Nephron (organoid): ENCODE measurements around the gene CEACAM8.
A peak's percentile ranks its signal among the peaks of the same experiment; 100 is the strongest.

Experiments
- H3K27ac Mint-ChIP-seq, 3 experiments: 2 replicates each; pipeline ENCODE4 v1.8.0; 2020; ENCODE audit warnings: mixed read lengths in 3 of 3, mild to moderate bottlenecking in 2 of 3, moderate library complexity in 1 of 3
- H3K27me3 Mint-ChIP-seq: 2 replicates; pipeline ENCODE4 v1.8.0; 2021; ENCODE audit warnings: low read depth, mild to moderate bottlenecking, moderate library complexity, mixed read lengths
- H3K36me3 Mint-ChIP-seq: 2 replicates; pipeline ENCODE4 v1.8.0; 2020; ENCODE audit warnings: low read depth, mixed read lengths
- H3K4me1 Mint-ChIP-seq: 2 replicates; pipeline ENCODE4 v1.8.0; 2020; ENCODE audit warnings: mixed read lengths
- H3K4me3 Mint-ChIP-seq, 3 experiments: 2 replicates each; pipeline ENCODE4 v1.8.0; 2020; ENCODE audit warnings: mild to moderate bottlenecking in 3 of 3, mixed read lengths in 3 of 3, moderate library complexity in 2 of 3
- H3K9me3 Mint-ChIP-seq: 2 replicates; pipeline ENCODE4 v1.8.0; 2020; ENCODE audit warnings: mixed read lengths
- CTCF ChIP-seq, 3 experiments: fragments of 200-600 bp; sonication (generic); IDR thresholded peaks; one replicate each; pipeline ENCODE4 v1.5.0; 2021; ENCODE audit warnings: antibody characterized with exemption in 3 of 3; ENCODE audit not compliant: unreplicated experiment in 3 of 3

Gene CEACAM8

DNA sequence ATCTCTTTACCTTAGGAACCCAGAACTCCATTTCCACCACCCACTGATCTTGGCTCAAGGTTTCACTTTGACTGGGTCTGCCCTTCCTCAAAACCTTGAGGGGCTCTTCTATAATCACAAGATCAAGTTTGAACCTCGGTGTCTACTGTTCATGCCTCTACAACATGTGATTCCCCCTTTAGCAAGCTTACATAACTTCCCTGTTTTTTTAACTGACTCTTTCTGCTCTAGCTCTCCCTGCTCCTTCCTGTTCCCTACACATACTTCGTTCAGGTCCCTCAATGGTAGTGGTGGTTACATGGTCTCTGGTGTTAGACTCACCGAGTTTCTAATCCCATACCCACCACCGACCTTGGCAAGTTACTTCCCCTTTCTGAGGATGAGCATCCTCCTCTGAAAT, 26.7 kb downstream of the CEACAM8 start:
- Mint-ChIP-seq H3K27ac (no peak overlapping the region), H3K9me3 (no peaks in the 10 kb centered on the region), H3K27me3 (peaks cover 24% of the 10 kb centered on the region), H3K36me3 (no peaks in the 10 kb centered on the region), H3K4me1 (peaks cover 17% of the 10 kb centered on the region), H3K4me3 (no peak overlapping the region)
- TF ChIP-seq CTCF (IDR thresholded peaks at IDR 0.05; ENCODE audit: unreplicated experiment in 3 of 3) = no peak

- Mint-ChIP-seq H3K9me3 (no peaks in the 10 kb centered on the region), H3K27ac (no peak overlapping the region), H3K4me1 (peaks cover 17% of the 10 kb centered on the region), H3K4me3 (no peak overlapping the region), H3K27me3 (peaks cover 24% of the 10 kb centered on the region), H3K36me3 (no peaks in the 10 kb centered on the region)
- no peak for TF ChIP-seq CTCF (IDR thresholded peaks at IDR 0.05; ENCODE audit: unreplicated experiment in 3 of 3)
Measured at GRCh38 chr19:42567567-42567966, 27.2 kb downstream of the CEACAM8 start.

DNA sequence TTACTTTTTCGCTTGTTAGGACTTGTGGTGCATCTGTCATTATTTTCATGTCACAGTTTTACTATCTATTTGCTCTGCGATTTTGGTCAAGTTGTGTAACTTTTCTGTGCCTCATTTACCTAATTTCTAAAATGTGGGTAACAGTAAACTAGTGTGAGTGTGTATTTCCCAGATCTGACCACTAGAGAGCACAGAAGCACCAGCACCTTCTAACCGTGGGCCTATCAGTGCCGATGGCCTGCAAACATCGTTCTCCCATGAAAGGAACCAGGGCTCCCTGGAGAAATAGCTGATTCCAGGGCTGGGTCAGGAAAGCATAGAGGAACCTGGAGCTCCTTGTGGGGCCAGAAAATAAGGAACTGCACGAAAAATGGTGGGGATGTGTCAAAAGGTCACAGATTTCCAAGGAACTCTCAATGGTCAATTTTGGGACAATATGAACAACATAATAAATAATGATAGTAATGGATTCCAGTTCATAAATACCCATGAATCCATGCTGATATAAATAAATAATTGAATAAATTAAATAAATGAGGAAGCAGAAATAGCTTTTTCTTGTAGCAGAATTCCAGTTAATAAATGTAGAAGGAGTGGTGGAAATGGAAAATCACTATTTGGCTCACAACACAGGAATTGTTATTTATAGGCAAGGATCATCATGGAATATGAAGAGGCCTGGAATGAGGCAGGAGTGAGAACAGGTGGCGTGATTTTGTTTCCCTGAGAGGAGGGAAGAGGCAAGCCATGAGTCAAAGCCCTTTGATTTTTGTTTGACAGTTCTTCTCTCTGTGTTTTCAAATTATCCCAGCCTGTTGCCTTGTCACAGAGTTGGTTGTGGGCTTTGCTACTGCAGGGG, 31.1 kb downstream of the CEACAM8 start:
- no peaks in the 10 kb centered on the region for H3K36me3 Mint-ChIP-seq
- peaks cover 24% of the 10 kb centered on the region for H3K27me3 Mint-ChIP-seq
- TF ChIP-seq CTCF (IDR thresholded peaks at IDR 0.05; ENCODE audit: unreplicated experiment in 3 of 3) = peak; percentile 56 to 65 (median 57)
- no peak overlapping the region for H3K4me3 Mint-ChIP-seq
- H3K4me1 Mint-ChIP-seq = peaks cover 17% of the 10 kb centered on the region
- H3K9me3 Mint-ChIP-seq = no peaks in the 10 kb centered on the region
- no peak overlapping the region for H3K27ac Mint-ChIP-seq

- Mint-ChIP-seq H3K4me1 (peaks cover 17% of the 10 kb centered on the region), H3K27ac (no peak overlapping the region), H3K9me3 (no peaks in the 10 kb centered on the region), H3K36me3 (no peaks in the 10 kb centered on the region), H3K27me3 (peaks cover 24% of the 10 kb centered on the region), H3K4me3 (no peak overlapping the region)
- no peak for TF ChIP-seq CTCF (IDR thresholded peaks at IDR 0.05; ENCODE audit: unreplicated experiment in 3 of 3)
Measured at GRCh38 chr19:42561512-42561911, 33.2 kb downstream of the CEACAM8 start.

- Mint-ChIP-seq H3K9me3 (no peaks in the 10 kb centered on the region), H3K36me3 (no peaks in the 10 kb centered on the region), H3K4me3 (no peak overlapping the region), H3K4me1 (peaks cover 17% of the 10 kb centered on the region), H3K27ac (no peak overlapping the region), H3K27me3 (peaks cover 24% of the 10 kb centered on the region)
- no peak for TF ChIP-seq CTCF (IDR thresholded peaks at IDR 0.05; ENCODE audit: unreplicated experiment in 3 of 3)
Measured at GRCh38 chr19:42560731-42561130, 34.0 kb downstream of the CEACAM8 start.
